Stimulated activated effector memory CD8-positive, alpha-beta T cell treated with anti-CD3 and anti-CD28 coated beads, Interleukin-12 subunit alpha, Interleukin-12 subunit beta, amount 100 ng/mL, for 72 hours (primary cell): ENCODE results near the gene TRAF2.

Experiments used
- ATAC-seq: fragments of 150-1000 bp; cut with Tn5 transposase; 2 replicates; pipeline ENCODE4 v1.10.0; 2021
- DNase-seq, 2 donors: peaks; one replicate each; pipeline ENCODE4 v3.0.0; 2021 to 2022; ENCODE audit warnings: low spot score in 2 of 2
- H3K27ac Mint-ChIP-seq: one replicate; pipeline ENCODE4 v1.8.0; 2022; ENCODE audit warnings: mild to moderate bottlenecking, mixed read lengths
- H3K36me3 Mint-ChIP-seq: one replicate; pipeline ENCODE4 v1.8.0; 2022; ENCODE audit warnings: mild to moderate bottlenecking, mixed read lengths
- H3K4me1 Mint-ChIP-seq: one replicate; pipeline ENCODE4 v1.8.0; 2022; ENCODE audit warnings: mixed read lengths
- H3K4me3 Mint-ChIP-seq: one replicate; pipeline ENCODE4 v1.8.0; 2022; ENCODE audit warnings: mild to moderate bottlenecking, mixed read lengths
- H3K9me3 Mint-ChIP-seq: one replicate; pipeline ENCODE4 v1.8.0; 2022; ENCODE audit warnings: mixed read lengths

The TRAF2 gene

DNA sequence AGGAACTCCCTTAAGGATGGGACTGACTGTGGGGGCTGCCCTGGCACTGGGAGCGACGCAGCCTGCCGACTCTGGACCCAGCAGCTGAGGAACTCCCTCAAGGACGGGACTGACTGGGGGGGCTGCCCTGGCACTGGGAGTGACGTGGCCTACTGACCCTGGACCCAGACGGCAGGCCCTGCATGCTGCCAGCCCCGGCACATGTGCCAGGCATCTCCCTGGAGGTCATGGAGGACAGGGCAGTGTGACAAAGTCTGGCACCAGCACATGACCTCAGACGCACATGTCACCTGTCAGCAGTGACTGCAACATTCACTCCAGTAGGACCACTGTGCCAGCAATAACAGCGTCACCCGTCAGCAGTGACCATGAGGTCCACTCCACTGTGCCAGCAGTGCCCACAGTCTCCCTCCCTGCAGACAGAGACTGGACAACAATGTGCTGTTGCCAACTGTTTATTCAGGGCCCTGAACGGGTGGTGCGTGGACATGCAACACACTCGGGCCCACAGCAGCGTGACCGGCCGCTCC, 53.7 kb downstream of the TRAF2 start:
- ATAC-seq, result no peak
- no peak for DNase-seq
- Mint-ChIP-seq H3K4me1 (peaks cover 26% of the 10 kb centered on the region), H3K27ac (peak overlapping the region; percentile 78), H3K4me3 (no peak overlapping the region), H3K9me3 (no peaks in the 10 kb centered on the region), H3K36me3 (peaks cover 62% of the 10 kb centered on the region)

DNA sequence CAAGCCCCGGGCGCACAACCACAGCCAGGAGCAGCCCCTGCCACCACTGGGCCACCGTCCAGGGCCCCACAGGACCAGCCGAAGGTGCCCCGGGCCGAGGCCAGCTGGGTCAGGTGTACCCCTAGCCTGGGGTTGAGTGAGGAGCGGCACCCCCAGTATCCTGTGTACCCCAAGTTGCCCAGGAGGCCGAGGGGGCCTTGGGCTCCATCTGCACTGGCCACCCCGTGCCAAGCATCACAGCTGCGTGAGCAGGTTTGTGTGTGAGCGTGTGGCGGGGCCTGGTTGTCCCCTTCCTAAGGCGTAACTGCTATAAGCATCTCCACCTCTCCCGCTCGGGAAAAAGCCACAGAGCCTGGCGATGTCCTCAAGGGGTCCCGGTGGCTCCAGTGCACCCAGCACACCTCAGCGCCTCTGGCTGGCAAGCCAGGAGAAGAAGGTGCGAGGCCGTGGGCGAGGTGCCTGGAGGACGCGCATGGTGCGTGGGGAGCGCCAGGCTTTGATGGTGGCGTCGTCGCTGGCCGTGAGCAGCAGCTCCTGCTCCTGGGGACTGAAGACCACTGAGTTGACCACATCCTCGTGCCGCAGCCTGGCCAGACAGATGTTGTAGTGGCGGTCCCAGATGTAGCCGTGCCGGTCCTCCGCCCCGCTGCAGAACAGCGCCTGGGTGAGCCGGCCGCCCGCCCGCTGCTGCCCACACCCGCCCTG, 54.4 kb downstream of the TRAF2 start:
- no peak for ATAC-seq
- Mint-ChIP-seq H3K9me3 (no peaks in the 10 kb centered on the region), H3K4me3 (no peak overlapping the region), H3K36me3 (peaks cover 64% of the 10 kb centered on the region), H3K27ac (no peak overlapping the region), H3K4me1 (peaks cover 26% of the 10 kb centered on the region)
- no peak for DNase-seq

DNA sequence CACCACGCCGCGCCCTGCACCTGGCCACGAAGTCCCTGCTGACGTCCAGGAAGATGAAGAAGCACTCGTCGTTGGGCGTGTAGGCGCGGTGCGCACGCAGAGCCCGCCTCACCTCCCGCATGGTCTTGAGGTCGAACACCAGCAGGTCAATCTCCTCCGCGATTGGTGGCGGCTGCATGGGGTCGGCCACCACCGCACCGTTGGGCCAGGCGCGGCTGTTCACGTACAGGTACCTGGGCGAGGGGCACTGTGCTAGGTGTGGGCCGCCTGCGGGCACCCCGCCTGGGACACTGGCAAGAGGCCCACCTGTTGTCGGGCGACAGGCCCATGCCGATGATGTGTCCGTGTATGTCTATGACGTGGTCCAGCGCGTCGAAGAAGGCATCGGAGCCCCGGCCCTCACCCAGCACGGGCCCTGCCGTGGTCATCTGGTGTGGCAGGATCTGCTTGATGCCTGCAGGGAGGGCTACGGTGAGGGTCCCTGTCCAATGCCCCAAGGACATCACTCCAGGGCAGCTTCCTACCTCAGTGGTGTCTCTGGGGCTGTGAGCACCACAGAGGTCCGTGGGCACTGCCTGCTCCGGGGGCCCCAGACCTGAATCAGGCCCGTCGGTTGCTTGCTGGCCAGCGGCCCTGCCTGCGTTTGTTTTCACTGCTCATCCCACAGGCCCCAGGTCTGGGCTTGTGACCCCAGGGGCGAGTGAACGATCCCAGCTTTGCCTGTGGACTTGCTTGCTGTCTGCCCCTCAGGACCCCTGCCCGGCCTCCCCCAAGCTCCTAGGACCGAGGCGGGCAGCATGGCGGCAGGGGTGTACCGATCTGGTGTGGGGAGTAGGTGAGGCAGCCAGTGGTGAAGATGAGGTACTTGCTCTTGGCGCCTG, 55.2 kb downstream of the TRAF2 start:
- Mint-ChIP-seq H3K27ac (no peak overlapping the region), H3K36me3 (peaks cover 64% of the 10 kb centered on the region), H3K9me3 (no peaks in the 10 kb centered on the region), H3K4me1 (peaks cover 26% of the 10 kb centered on the region), H3K4me3 (no peak overlapping the region)
- ATAC-seq, result no peak
- no peak for DNase-seq

DNA sequence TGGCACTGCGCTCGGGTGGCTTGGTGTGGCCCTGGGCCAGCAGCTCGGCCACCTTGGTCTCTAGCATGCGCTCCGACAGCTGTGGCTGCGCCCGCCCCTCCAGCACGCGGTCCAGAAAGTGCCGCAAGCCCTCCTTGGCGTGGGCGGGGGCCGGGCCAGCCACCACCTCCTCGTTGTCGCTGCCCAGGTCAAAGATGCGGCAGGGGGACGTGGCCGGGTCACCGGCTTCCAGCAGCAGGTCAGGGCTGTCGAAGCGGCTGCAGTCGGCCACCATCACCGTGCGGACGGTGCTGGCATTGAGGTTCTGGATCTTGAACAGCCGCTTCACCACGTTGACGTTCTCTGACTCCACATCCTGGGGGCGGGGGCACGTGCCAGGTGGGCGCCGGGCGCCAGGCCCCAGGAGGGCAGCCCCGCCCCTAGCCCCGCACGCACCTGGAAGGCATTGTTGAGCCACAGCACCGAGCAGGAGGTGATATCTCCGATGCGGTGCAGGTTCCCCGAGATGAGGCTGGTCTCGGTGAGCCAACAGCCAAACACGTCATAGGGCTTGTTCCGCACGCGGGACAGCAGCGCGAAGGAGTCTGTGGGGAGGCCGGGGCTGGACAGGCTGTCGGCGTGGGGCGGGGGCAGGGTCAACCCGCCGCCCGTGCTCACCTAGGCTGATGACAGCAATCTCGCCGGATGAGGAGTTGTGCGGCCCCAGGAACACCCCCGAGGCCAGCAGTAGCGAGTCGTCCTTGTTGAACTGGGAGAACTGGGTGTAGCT, 56.0 kb downstream of the TRAF2 start:
- Mint-ChIP-seq H3K4me1 (peaks cover 26% of the 10 kb centered on the region), H3K9me3 (no peaks in the 10 kb centered on the region), H3K27ac (peak overlapping the region; percentile 80), H3K4me3 (peak overlapping the region; percentile 66), H3K36me3 (peaks cover 64% of the 10 kb centered on the region)
- ATAC-seq (no peak), DNase-seq (no peak)

DNA sequence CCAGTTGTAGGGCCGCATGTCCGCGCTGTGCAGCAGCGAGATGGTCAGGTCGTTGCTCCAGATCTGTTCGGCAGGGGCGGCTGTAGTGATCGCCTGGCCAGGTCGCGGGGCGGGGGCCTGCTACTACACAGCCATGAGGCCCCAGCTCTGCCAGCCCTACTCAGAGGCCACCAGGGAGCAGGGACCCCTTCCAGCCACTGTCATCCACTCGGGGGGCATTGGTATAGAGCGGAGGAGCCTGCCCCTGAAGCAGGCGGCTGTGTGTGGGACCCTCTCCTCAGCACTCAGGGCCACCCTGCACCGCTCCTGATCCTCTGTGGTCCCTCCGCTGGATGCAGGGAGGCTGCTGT, 56.5 kb downstream of the TRAF2 start:
- DNase-seq (no peak), ATAC-seq (no peak)
- peaks cover 26% of the 10 kb centered on the region for H3K4me1 Mint-ChIP-seq
- H3K9me3 Mint-ChIP-seq, result no peaks in the 10 kb centered on the region
- peak overlapping the region; percentile 66 for H3K4me3 Mint-ChIP-seq
- H3K36me3 Mint-ChIP-seq, result peaks cover 64% of the 10 kb centered on the region
- peak overlapping the region; percentile 80 for H3K27ac Mint-ChIP-seq

DNA sequence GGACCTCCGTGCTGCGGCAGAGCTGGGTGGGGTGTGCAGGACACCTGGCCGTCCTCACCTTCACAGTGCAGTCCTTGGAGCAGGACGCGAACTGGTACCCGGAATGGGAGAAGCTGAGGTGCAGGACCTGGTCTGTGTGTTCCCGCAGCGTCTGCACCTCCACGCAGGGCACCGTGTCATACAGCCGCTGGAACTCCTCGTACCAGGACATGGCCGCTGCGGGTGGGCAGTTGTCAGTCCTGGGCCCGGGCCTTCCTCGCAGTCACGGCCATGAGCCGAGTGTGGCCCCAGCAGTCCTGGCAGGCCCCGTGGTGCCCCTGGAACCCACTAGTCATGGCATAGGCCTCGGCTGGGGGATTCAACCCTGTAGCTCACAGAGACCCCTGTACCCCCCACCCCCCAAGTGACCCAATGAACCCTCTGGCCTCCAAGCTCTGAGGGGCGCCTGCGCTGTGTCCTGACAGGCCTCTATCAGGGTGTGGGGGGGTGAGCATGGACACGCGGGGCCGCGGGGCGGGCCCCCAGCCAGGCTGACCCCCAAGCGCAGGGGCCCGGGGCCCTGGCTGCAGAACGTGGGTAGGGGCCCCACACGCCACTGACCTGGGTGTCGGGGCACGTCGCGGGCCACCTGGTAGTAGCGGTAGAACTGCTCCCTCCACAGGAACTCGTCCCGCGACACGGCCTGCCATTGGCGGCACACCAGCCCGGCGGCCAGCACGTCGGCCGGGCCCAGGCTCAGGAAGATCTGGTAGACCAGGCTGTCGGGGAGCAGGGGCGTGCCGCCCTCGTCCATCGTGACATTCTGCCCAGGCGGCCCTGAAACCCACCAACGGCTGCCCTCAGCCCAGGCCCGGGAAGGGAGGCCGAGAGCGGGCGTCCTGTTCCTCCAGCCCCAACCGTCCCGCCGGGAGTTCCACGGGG, 57.2 kb downstream of the TRAF2 start:
- Mint-ChIP-seq H3K9me3 (no peaks in the 10 kb centered on the region), H3K27ac (peak overlapping the region; percentile 80), H3K36me3 (peaks cover 63% of the 10 kb centered on the region), H3K4me1 (peaks cover 26% of the 10 kb centered on the region), H3K4me3 (peak overlapping the region; percentile 66)
- ATAC-seq, result peak; percentile 51
- DNase-seq, result peak; percentile 50 to 79

DNA sequence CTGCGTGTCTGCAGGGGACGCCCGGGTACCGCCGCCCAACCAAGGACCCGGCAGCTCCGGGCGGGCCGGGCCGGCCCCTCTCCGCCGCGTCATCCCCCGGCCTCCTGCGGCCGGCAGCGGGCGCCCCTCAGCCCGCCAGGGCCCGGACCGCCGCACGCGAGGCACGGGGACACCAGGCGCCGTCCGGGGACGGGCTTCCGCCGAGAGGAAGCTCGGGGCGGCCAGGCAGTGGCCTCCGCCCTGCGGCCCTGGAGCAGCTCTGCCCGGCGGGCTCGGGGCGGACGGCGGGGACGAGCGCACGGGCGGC, 57.8 kb downstream of the TRAF2 start:
- DNase-seq (no peak), ATAC-seq (peak; percentile 60)
- Mint-ChIP-seq H3K4me3 (peak overlapping the region; percentile 66), H3K9me3 (no peaks in the 10 kb centered on the region), H3K36me3 (peaks cover 57% of the 10 kb centered on the region), H3K27ac (peak overlapping the region; percentile 80), H3K4me1 (peaks cover 25% of the 10 kb centered on the region)

DNA sequence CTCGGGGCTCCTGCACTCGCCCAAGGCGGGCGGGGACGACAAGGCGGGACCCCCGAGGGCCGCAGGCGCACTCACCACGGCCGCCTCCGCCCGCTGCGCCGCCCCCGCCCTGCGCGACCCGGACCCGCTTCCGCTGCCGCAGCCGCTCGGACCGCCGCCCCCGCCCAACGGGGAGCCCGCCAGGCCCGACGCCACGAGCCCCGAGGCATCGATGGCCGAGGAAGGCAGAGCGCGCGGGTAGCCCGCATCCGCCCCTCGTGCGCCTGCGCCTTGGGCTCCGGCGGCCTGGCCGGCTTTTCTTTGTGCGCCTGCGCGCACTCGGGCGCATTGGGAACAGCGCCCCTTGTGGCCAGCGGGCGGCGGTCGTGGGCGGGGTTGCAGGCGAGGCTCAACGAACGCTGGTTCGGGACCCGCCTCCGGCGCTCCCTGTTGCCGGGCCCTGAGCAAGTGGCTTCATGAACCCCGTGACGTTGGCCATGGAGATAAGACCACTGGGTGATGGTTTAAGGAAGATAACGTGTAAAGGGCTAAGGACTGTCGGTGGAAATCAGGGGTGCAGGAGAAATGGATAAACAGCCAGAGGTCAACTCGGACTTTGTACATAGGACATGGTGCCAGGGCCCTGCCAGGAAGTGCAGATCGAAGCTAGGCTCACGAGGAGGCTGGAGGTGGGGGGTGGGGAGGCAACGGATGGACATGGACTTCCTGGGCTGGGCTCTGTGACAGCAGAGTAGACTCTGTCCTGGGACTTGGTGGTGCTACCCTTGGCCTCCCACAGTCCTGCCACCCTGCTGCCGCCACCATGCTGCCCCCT, 58.4 kb downstream of the TRAF2 start, which contains the start of the genes C8G and FBXW5:
C8G (plus strand) TSS at position 725 of the 814 bp plus-strand sequence; CDS start at position 803, 78 bp downstream.
FBXW5 (minus strand) TSS at position 220 of the 814 bp plus-strand sequence. CDS start 655 bp downstream, outside the sequence.
- peak; percentile 81 for ATAC-seq
- Mint-ChIP-seq H3K36me3 (peaks cover 51% of the 10 kb centered on the region), H3K27ac (peak within 1 kb of the TSS; percentile 87), H3K4me1 (peaks cover 21% of the 10 kb centered on the region), H3K4me3 (peak within 1 kb of the TSS; percentile 66), H3K9me3 (no peaks in the 10 kb centered on the region)
- peak; percentile 98 to 99 for DNase-seq

DNA sequence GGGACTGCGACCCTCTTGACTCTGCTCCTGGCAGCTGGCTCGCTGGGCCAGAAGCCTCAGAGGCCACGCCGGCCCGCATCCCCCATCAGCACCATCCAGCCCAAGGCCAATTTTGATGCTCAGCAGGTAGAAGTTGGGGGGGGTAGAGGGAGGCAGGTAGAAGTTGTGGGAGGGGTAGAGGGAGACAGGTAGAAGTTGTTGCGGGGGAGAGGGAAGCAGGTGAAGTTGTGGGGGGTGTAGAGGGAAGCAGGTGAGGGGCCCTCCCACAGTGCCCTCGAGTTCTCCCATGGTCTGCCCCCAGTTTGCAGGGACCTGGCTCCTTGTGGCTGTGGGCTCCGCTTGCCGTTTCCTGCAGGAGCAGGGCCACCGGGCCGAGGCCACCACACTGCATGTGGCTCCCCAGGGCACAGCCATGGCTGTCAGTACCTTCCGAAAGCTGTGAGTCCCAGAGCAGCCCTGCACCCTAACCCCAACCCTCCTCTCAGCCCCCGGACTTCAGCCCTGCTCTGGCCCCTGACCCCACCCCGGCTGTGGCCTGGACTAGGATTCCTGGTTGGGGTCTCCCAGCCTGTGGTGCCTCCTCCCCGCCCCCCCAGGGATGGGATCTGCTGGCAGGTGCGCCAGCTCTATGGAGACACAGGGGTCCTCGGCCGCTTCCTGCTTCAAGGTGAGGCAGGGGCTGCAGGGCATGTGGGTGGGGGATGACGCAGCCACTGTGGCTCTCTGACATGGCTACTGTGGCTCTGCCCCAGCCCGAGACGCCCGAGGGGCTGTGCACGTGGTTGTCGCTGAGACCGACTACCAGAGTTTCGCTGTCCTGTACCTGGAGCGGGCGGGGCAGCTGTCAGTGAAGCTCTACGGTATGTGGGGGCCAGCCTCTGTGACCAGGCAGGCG, 59.3 kb downstream of the TRAF2 start:
- Mint-ChIP-seq H3K36me3 (peaks cover 42% of the 10 kb centered on the region), H3K4me3 (peak overlapping the region; percentile 66), H3K4me1 (peaks cover 28% of the 10 kb centered on the region), H3K9me3 (no peaks in the 10 kb centered on the region), H3K27ac (no peak overlapping the region)
- DNase-seq (no peak), ATAC-seq (no peak)

DNA sequence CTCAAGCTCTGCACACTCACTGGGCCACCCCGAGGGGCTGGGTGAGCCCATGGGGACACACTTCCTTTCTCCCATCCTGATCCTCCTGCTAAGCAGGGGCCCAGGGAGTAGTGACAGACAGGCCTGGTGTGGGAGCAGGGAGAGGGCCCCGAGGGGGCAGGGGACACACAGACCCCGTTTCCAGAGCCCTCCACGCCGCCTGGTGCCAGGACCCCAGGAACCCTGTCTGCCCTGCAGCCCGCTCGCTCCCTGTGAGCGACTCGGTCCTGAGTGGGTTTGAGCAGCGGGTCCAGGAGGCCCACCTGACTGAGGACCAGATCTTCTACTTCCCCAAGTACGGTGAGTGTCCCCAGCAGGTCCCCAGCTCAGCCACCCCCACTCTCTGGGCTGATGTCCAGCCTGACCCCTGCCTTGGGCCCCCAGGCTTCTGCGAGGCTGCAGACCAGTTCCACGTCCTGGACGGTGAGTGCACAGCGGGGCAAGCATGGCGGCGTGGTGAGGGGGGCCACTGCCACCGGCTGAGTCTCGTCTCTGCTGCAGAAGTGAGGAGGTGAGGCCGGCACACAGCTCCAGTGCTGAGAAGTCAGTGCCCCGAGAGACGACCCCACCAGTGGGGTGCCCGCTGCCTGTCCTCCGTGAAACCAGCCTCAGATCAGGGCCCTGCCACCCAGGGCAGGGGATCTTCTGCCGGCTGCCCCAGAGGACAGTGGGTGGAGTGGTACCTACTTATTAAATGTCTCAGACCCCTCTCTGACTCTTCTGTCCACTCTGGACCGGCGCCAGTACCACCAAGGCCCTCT, 60.1 kb downstream of the TRAF2 start:
- ATAC-seq, result no peak
- peaks cover 28% of the 10 kb centered on the region for H3K4me1 Mint-ChIP-seq
- H3K36me3 Mint-ChIP-seq, result peaks cover 34% of the 10 kb centered on the region

DNA sequence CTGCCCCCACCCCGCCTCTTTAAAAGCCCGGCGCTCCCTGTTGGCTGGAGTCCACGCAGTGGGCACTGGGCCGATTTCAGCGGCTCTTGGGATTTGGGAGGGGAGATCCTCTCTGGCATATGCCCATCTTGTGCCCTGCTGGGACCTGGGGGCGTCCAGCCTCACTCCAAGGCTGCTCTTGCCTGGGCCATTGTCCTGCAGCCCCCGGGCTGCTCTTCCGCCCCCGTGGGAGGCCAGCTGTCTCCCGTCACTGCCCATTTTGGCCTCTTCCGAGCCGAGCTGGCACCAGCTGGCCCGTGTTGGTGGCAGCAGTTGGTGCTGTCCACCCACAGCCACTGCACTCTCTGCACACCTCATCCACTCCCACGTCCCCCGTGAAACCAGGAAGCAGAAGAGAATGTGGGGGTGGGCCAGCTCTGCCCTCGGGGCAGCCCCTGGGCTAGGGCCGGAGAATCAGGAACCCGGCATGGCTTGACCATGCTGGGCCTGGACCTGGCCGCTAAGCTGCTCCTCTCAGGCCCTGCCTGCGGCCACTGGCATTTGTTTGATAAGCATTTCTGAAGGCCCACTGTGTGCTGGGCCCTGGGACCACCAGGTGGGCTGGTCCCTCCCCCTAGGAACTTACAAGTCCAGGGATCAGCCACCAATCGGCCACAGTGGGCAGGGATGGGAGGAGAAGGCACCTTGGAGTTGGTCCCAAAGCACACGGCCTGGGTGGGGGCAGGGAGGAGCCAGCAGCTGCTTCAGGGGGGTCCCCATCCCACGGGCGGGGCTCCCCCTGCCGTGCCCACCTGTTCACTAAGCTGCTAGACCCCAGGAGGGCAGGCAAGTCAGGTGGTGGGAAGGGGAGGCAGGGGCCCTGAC, 60.9 kb downstream of the TRAF2 start:
- no peak for ATAC-seq
- peaks cover 22% of the 10 kb centered on the region for H3K4me1 Mint-ChIP-seq
- H3K9me3 Mint-ChIP-seq, result no peaks in the 10 kb centered on the region
- H3K4me3 Mint-ChIP-seq, result no peak overlapping the region
- no peak for DNase-seq
- H3K27ac Mint-ChIP-seq, result no peak overlapping the region
- peaks cover 26% of the 10 kb centered on the region for H3K36me3 Mint-ChIP-seq

More for the DNA sequence above, 60.1 kb downstream of the TRAF2 start:
- no peak overlapping the region for H3K27ac Mint-ChIP-seq
- no peak for DNase-seq
- H3K4me3 Mint-ChIP-seq, result no peak overlapping the region
- no peaks in the 10 kb centered on the region for H3K9me3 Mint-ChIP-seq
